ENCODE results near the gene NOL4L.

- TF ChIP-seq CTCF (IDR thresholded peaks at IDR 0.05; ENCODE audit: insufficient read depth, low read length, poor library complexity, severe bottlenecking) = no peak
- no peak for TF ChIP-seq EZH2phosphoT487 (conservative IDR thresholded peaks at IDR 0.05; ENCODE audit: low read length)
Observed at GRCh38 chr20:32606107-32606506, 21.0 kb upstream of the NOL4L start.
